ENCODE results near the gene TSFM.

Gene TSFM

DNA sequence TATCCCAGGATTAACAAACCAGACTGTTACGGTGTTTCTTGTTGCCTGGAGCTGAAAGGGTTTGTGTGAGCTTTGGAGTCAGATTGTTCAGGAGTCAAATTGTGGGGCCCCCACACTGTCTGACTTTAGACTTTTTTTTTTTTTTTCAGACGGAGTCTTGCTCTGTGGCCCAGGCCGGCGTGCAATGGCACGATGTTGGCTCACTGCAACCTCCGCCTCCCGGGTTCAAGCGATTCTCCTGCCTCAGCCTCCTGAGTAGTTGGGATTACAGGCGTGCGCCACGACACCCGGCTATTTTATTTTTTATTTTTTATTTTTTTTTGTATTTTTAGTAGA is 847 bp downstream of the TSFM start:
- no peaks in the 10 kb centered on the region for H3K9me2 ChIP-seq (ENCODE audit: low read depth, low read length)
- no peaks in the 10 kb centered on the region for H3K9me3 ChIP-seq (ENCODE audit: low read length)
- H2AFZ ChIP-seq (ENCODE audit: low read length) = no peak overlapping the region
- peaks cover 12% of the 10 kb centered on the region for H3K79me2 ChIP-seq (ENCODE audit: insufficient read depth, low read length)
- H4K20me1 ChIP-seq (ENCODE audit: insufficient read depth, low read length) = no peaks in the 10 kb centered on the region
- peak overlapping the region; percentile 84 for H3K4me2 ChIP-seq (ENCODE audit: low read length)
- H3K4me1 ChIP-seq (ENCODE audit: insufficient read depth, low read length, severe bottlenecking) = peaks cover 16% of the 10 kb centered on the region
- H3K36me3 ChIP-seq (ENCODE audit: insufficient read depth, low read length) = peaks cover 33% of the 10 kb centered on the region
- TF ChIP-seq, protein P1, sequence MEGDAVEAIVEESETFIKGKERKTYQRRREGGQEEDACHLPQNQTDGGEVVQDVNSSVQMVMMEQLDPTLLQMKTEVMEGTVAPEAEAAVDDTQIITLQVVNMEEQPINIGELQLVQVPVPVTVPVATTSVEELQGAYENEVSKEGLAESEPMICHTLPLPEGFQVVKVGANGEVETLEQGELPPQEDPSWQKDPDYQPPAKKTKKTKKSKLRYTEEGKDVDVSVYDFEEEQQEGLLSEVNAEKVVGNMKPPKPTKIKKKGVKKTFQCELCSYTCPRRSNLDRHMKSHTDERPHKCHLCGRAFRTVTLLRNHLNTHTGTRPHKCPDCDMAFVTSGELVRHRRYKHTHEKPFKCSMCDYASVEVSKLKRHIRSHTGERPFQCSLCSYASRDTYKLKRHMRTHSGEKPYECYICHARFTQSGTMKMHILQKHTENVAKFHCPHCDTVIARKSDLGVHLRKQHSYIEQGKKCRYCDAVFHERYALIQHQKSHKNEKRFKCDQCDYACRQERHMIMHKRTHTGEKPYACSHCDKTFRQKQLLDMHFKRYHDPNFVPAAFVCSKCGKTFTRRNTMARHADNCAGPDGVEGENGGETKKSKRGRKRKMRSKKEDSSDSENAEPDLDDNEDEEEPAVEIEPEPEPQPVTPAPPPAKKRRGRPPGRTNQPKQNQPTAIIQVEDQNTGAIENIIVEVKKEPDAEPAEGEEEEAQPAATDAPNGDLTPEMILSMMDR (IDR thresholded peaks at IDR 0.05; ENCODE audit: low read length) = no peak
- no peak for TF ChIP-seq EZH2 (IDR thresholded peaks at IDR 0.05; ENCODE audit: borderline replicate concordance, low read length)
- peak overlapping the region; percentile 94 for H3K4me3 ChIP-seq (ENCODE audit: low read depth, low read length, poor library complexity, severe bottlenecking)
- H3K27me3 ChIP-seq (ENCODE audit: insufficient read depth, low read length) = no peaks in the 10 kb centered on the region
- H3K27ac ChIP-seq (ENCODE audit: low read depth, low read length, poor library complexity, severe bottlenecking) = no peak overlapping the region
- peak overlapping the region; percentile 91 for H3K9ac ChIP-seq (ENCODE audit: low read length)
- H3F3A ChIP-seq (ENCODE audit: insufficient read depth, low read length) = no peaks in the 10 kb centered on the region

DNA sequence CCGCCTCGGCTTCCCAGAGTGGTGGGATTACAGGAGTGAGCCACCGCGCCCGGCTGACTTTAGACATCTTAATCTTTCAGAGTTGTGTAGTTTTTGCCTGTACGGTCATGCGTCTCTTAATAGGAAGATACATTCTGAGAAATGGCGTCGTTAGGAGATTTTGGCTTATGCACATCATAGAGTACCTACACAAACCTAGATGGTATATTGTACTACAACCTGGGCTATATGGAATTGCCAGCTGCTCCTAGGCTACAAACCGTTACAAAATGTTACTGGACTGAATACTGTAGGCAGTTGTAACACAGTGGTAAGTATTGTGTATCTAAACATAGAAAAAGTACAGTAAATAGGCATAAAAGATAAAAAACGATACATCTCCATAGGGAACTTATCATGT is 1.3 kb downstream of the TSFM start:
- H3K9ac ChIP-seq (ENCODE audit: low read length) = no peak overlapping the region
- peaks cover 16% of the 10 kb centered on the region for H3K4me1 ChIP-seq (ENCODE audit: insufficient read depth, low read length, severe bottlenecking)
- no peak overlapping the region for H3K4me2 ChIP-seq (ENCODE audit: low read length)
- H3K27me3 ChIP-seq (ENCODE audit: insufficient read depth, low read length) = no peaks in the 10 kb centered on the region
- no peak overlapping the region for H3K4me3 ChIP-seq (ENCODE audit: low read depth, low read length, poor library complexity, severe bottlenecking)
- no peaks in the 10 kb centered on the region for H3F3A ChIP-seq (ENCODE audit: insufficient read depth, low read length)
- TF ChIP-seq, protein P1 (IDR thresholded peaks at IDR 0.05; ENCODE audit: low read length) = no peak
- no peak for TF ChIP-seq EZH2 (IDR thresholded peaks at IDR 0.05; ENCODE audit: borderline replicate concordance, low read length)
- no peaks in the 10 kb centered on the region for H4K20me1 ChIP-seq (ENCODE audit: insufficient read depth, low read length)
- H3K9me2 ChIP-seq (ENCODE audit: low read depth, low read length) = no peaks in the 10 kb centered on the region
- H3K36me3 ChIP-seq (ENCODE audit: insufficient read depth, low read length) = peaks cover 36% of the 10 kb centered on the region
- peaks cover 12% of the 10 kb centered on the region for H3K79me2 ChIP-seq (ENCODE audit: insufficient read depth, low read length)
- H3K27ac ChIP-seq (ENCODE audit: low read depth, low read length, poor library complexity, severe bottlenecking) = no peak overlapping the region
- no peak overlapping the region for H2AFZ ChIP-seq (ENCODE audit: low read length)
- no peaks in the 10 kb centered on the region for H3K9me3 ChIP-seq (ENCODE audit: low read length)

DNA sequence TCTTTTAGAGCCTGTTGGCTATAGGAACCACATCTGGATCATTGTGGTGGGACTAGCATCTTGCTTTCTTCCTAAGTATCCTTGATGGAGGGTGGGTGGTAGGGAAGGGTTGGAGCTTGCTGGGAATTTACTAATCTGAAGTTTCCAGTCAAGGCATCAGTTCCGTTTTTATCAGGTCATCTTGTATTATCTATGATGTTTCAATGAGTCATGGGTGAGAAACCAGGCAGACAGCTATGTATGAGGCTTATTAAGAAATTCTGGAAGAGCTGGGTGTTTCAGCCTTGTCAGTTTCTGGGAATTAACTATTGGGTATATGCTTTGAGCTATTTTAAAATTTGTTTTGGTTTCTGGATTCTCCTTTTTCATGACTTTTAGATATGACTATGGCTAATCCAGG is 11.3 kb downstream of the TSFM start:
- Histone ChIP-seq H3K4me1 (ENCODE audit: insufficient read depth, low read length, severe bottlenecking) (no peaks in the 10 kb centered on the region), H4K20me1 (ENCODE audit: insufficient read depth, low read length) (no peaks in the 10 kb centered on the region), H3K36me3 (ENCODE audit: insufficient read depth, low read length) (peaks cover 84% of the 10 kb centered on the region), H3K27me3 (ENCODE audit: insufficient read depth, low read length) (no peaks in the 10 kb centered on the region), H3K4me2 (ENCODE audit: low read length) (no peak overlapping the region), H3K9ac (ENCODE audit: low read length) (no peak overlapping the region), H3K27ac (ENCODE audit: low read depth, low read length, poor library complexity, severe bottlenecking) (no peak overlapping the region), H3F3A (ENCODE audit: insufficient read depth, low read length) (no peaks in the 10 kb centered on the region), H3K79me2 (ENCODE audit: insufficient read depth, low read length) (no peaks in the 10 kb centered on the region), H2AFZ (ENCODE audit: low read length) (no peak overlapping the region), H3K9me3 (ENCODE audit: low read length) (no peaks in the 10 kb centered on the region), H3K9me2 (ENCODE audit: low read depth, low read length) (no peaks in the 10 kb centered on the region), H3K4me3 (ENCODE audit: low read depth, low read length, poor library complexity, severe bottlenecking) (no peak overlapping the region)
- TF ChIP-seq, protein P1 (IDR thresholded peaks at IDR 0.05; ENCODE audit: low read length) = no peak
- TF ChIP-seq EZH2 (IDR thresholded peaks at IDR 0.05; ENCODE audit: borderline replicate concordance, low read length) = no peak

Data from OCI-LY1 (cell line).